Midbrain (tissue), 1 donor: ENCODE data around the gene BMPR1A.
"Not testable (repeated sequence)": the region's sequence is repeated elsewhere in the genome, so short reads cannot be mapped to it uniquely, and the experiment has no call there.

Experiments used
- DNase-seq: peaks from one replicate; lab custom pipeline; 2025; lab: John Stamatoyannopoulos, UW

BMPR1A gene

GRCh38 chr10:86941426-86941825, 185.0 kb downstream of the BMPR1A start:
- no peak for DNase-seq

GRCh38 chr10:86941991-86942421, 185.6 kb downstream of the BMPR1A start:
- DNase-seq: no peak

GRCh38 chr10:86942441-86943315, 186.3 kb downstream of the BMPR1A start:
- DNase-seq: no peak

GRCh38 chr10:86943316-86944030, 187.1 kb downstream of the BMPR1A start:
- DNase-seq: no peak

GRCh38 chr10:86944031-86944419, 187.6 kb downstream of the BMPR1A start:
- DNase-seq: no peak

GRCh38 chr10:86944471-86944870, 188.1 kb downstream of the BMPR1A start:
- DNase-seq: no peak

GRCh38 chr10:86944907-86945306, 188.5 kb downstream of the BMPR1A start:
- no peak for DNase-seq

- DNase-seq: no peak
Observed at GRCh38 chr10:86945361-86946212, 189.2 kb downstream of the BMPR1A start.

GRCh38 chr10:86946213-86947155, 190.1 kb downstream of the BMPR1A start:
- DNase-seq: no peak

- not testable (repeated sequence) for DNase-seq
Observed at GRCh38 chr10:86947806-86948205, 191.4 kb downstream of the BMPR1A start.

- no peak for DNase-seq
Observed at GRCh38 chr10:86950349-86950748, 193.9 kb downstream of the BMPR1A start.

- no peak for DNase-seq
Observed at GRCh38 chr10:86951184-86951761, 194.9 kb downstream of the BMPR1A start.

- DNase-seq: no peak
Observed at GRCh38 chr10:86952106-86952505, 195.7 kb downstream of the BMPR1A start.

- not testable (repeated sequence) for DNase-seq
Observed at GRCh38 chr10:86952697-86953096, 196.3 kb downstream of the BMPR1A start.

- peak; percentile 17 for DNase-seq
Observed at GRCh38 chr10:86953747-86954680, 197.6 kb downstream of the BMPR1A start.

- DNase-seq: no peak
Observed at GRCh38 chr10:86954681-86955500, 198.5 kb downstream of the BMPR1A start.

- DNase-seq: no peak
Observed at GRCh38 chr10:86955501-86956194, 199.2 kb downstream of the BMPR1A start.
